Stimulated activated CD8-positive, alpha-beta memory T cell treated with anti-CD3 and anti-CD28 coated beads, Interleukin-4, amount 100 ng/mL, for 1 hour (primary cell): ENCODE results near the gene SLC16A1.
"Not testable (repeated sequence)": the region's sequence is repeated elsewhere in the genome, so short reads cannot be mapped to it uniquely, and the experiment has no call there.

Experiments
- DNase-seq, 2 donors: peaks; one replicate each; pipeline ENCODE4 v3.0.0-alpha.2; 2020; ENCODE audit warnings: low read depth in 2 of 2, low spot score in 1 of 2

SLC16A1 gene

GRCh38 chr1:112887599-112888283 lies 68.3 kb downstream of the SLC16A1 start:
- no peak for DNase-seq

GRCh38 chr1:112884996-112885395 lies 71.0 kb downstream of the SLC16A1 start:
- DNase-seq = not testable (repeated sequence)

DNA sequence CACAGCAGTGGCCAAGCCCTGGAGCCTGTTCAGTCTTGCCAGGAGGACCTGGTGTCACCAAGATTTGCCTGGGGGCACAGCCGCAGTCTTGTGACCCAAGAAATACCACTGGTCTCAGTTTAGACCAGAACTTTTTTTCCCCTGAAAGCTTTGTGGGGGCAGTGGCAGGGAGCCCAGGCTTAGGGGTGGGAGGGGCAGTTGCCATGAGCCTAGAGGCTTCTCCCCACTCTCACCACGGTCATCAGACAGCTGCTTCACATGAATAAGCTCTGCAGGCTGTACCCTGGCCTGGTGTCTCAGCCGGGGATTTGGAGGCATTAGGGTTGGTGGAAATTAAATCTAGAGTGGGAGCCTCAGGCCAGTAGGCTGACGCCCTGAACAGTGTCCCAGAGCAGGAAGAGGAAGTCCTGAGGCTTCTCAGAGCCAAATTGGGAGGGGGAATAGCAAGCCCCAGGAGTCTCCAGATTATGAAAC lies 73.7 kb downstream of the SLC16A1 start:
- no peak for DNase-seq

DNA sequence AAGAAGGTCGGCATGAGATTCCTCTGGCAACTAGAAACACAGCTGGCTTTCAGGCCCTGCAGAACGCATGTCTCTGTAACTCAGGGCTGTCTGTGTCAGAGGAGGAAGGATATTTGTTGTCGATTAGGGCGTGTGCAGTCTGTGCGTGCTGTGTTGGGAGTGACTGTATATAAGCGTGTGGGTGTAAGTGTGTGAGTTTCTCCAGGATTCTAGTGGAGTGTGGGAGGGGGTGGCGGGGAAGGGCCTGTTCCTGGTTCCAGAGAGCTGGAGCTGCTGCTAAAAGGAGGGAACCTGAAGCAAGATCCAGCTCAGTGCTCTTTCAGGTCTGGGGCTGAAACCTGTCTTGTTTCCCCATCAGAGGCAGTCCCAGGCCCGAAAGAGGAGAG lies 74.3 kb downstream of the SLC16A1 start:
- DNase-seq = no peak

DNA sequence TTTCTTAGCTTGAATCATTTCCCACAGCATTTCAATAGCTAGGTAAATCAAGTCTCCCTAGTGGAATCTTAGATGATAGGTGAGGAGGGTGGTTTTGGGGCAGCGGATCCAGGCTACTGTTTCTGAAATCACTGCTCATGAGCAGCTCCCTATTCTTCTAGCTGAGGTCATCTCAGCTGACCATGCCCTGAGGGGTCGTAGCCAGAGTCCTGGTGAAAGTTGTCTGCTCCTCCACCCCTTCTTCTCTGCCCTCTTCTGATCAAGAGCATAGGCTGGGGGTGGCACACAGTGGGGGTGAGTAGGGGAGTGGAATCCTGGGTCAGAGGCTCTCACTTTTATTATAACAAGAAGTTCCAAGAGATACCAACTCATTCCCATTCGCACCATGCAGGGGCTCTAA lies 76.2 kb downstream of the SLC16A1 start:
- no peak for DNase-seq

- DNase-seq = no peak
Observed at GRCh38 chr1:112878321-112878720, 77.7 kb downstream of the SLC16A1 start.

DNA sequence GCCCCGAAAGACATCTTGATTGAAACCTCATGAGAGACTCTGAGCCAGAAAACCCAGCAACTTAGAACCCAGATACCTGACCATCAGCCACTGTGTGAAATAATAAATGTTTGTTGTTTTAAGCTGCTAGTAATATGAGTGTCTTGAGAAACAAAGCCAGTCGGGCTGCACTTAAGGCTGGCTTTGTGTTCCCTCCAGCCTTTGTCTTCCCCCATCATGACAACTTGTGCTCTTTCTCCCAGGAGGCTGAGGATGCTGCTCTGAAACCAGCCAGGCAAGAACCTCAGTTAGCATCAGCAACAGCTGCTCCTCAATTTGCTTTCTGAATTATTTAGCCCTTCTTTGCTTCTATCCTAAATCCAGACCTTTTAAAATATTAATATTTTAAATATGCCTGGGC lies 78.2 kb downstream of the SLC16A1 start:
- DNase-seq = no peak

DNA sequence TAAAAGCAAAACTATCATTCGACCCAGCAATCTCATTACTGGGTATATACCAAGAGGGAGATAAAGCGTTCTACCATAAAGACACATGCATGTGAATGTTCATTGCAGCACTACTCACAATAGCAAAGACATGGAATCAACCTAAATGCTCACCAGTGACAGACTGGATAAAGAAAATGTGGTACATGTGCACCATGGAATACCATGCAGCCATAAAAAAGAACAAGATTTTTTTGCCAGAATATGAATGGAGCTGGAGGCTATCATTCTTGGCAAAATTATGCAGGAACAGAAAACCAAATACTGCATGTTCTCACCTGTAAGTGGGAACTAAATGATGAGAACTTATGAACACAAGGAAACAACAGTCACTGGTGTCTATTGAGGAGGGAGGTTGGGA lies 79.7 kb downstream of the SLC16A1 start:
- DNase-seq = no peak

DNA sequence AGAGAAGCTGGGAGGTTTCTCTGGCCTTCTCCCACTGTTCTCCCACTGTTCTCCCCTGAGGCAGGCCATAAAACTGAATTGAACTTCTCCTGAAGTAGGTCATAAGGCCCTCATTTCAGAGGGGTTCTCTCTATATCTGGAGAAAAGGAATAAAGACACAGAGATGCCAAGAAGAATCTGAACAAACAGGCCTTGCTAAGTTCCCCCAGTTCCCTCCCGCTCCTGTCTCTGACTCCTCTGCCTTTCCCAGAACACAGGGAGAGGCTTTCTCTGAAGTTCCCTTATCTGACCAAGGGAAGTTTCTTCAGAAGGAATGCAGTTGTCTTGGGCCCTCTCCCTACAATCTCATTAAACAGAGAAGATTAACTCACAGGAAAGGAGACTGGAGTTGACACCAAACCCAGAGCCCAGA lies 83.4 kb downstream of the SLC16A1 start:
- no peak for DNase-seq

GRCh38 chr1:112870887-112871646 lies 84.9 kb downstream of the SLC16A1 start:
- DNase-seq = no peak

DNA sequence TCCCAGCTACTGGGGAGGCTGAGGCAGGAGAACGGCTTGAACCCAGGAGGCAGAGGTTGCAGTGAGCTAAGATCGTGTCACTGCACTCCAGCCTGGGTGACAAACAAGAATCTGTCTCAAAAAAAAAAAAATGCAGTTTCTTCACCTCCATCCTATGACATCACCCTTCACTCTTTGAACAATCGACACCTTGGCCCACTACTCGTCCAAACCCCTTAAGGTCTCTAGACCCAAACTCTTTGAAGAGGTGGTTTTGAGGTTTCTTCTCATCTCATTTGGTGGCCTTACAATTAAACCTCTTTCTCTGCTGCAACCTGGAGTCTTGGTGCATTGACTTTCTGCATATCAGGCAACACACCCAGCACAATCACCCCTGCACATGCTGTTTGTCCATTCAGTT lies 86.1 kb downstream of the SLC16A1 start:
- no peak for DNase-seq

- DNase-seq = no peak
Observed at GRCh38 chr1:112868191-112868590, 87.8 kb downstream of the SLC16A1 start.

DNA sequence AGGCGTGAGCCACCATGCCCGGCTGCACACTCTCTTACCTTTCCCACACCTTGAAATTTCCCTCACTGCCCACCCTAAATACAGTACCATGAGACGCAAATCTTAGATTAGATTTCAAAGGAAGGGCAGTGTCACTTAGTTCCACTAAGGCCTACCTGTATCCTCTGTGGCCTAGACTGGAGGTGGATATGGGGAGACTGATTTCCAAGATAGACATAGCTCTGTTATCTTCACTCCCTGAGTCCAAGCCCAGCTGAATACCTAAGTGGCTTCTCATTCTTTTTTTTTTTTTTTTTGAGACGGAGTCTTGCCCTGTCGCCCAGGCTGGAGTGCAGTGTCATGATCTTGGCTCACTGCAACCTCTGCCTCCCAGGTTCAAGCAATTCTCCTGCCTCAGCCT lies 89.0 kb downstream of the SLC16A1 start:
- no peak for DNase-seq

DNA sequence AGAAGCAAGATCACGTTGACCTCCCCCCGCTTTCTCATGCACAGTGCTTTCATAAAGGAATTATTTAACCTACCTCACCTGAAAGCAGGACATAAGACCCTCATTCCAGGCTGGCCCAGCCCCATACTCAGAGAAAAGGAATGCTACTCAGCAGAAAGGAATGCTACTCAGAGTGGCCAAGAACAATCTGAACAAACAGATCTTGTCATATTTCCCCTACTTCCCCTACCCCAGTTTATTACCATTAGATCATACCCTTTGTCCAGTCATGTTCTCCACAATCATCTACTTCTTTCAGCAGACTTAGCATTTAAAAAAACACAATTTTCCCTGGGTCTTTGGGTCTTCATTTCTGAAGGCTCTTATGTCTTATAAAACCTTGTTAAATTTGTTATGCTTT lies 89.8 kb downstream of the SLC16A1 start:
- no peak for DNase-seq

GRCh38 chr1:112862753-112863426 lies 93.1 kb downstream of the SLC16A1 start:
- DNase-seq = no peak
